CD14-positive monocyte (primary cell): ENCODE results near the gene ACSM5. TPM values are rescaled to one million over a fixed set of nuclear protein-coding genes. Genes with fewer than 3 reads are reported as not detected.

ENCODE experiments used
- DNase-seq, 3 donors: peaks; one replicate each; pipeline ENCODE4 v3.0.0-alpha.2; 2011 to 2022
- H2AFZ ChIP-seq: 2 replicates; pipeline ENCODE4 v1.6.0; 2012; ENCODE audit warnings: mild to moderate bottlenecking, low read depth, low read length, inconsistent platforms; ENCODE audit not compliant: insufficient read depth, poor library complexity, severe bottlenecking
- H3K27ac ChIP-seq, 2 donors: 1 replicate in 1 of 2; 2 replicates in 1 of 2; pipeline ENCODE4 v1.5.1; 2012 to 2013; ENCODE audit warnings: low read length in 2 of 2, control low read depth in 1 of 2, inconsistent platforms in 1 of 2, low read depth in 1 of 2, mild to moderate bottlenecking in 1 of 2
- H3K27me3 ChIP-seq, 2 donors: one replicate each; pipeline versions ENCODE4 v1.6.0 to v1.6.1; 2011 to 2013; ENCODE audit warnings: low read length in 2 of 2; ENCODE audit not compliant: control insufficient read depth in 2 of 2, insufficient read depth in 2 of 2
- H3K36me3 ChIP-seq, 2 donors: replicated peaks in 1 of 2; 1 replicate in 1 of 2; 2 replicates in 1 of 2; pipeline versions ENCODE4 v1.5.1 to v1.6.1; 2012 to 2013; ENCODE audit warnings: low read length in 2 of 2, control low read depth in 1 of 2, inconsistent platforms in 1 of 2, mild to moderate bottlenecking in 1 of 2; ENCODE audit not compliant: insufficient read depth in 2 of 2, control insufficient read depth in 1 of 2
- H3K4me1 ChIP-seq, 2 donors: 1 replicate in 1 of 2; 2 replicates in 1 of 2; pipeline versions ENCODE4 v1.5.1 to v1.6.1; 2012 to 2013; ENCODE audit warnings: low read length in 2 of 2, control low read depth in 1 of 2, inconsistent platforms in 1 of 2, mild to moderate bottlenecking in 1 of 2, moderate library complexity in 1 of 2; ENCODE audit not compliant: insufficient read depth in 2 of 2, control insufficient read depth in 1 of 2
- H3K4me2 ChIP-seq: replicated peaks from 2 replicates; pipeline ENCODE3; 2012; ENCODE audit warnings: low read length, moderate library complexity, mild to moderate bottlenecking; ENCODE audit not compliant: poor library complexity, severe bottlenecking; ENCODE audit errors: extremely low read depth
- H3K4me3 ChIP-seq, 3 experiments: fragments of 200-600 bp in 1 of 3; sonication (generic) in 1 of 3; replicated peaks in 1 of 3; 1 replicate in 2 of 3; 2 replicates in 1 of 3; pipeline ENCODE4 v1.5.1; 2011 to 2013; ENCODE audit warnings: low read length in 3 of 3, mild to moderate bottlenecking in 3 of 3, control low read depth in 2 of 3, low read depth in 2 of 3, inconsistent platforms in 1 of 3, moderate library complexity in 1 of 3
- H3K79me2 ChIP-seq: 2 replicates; pipeline ENCODE4 v1.6.0; 2012; ENCODE audit warnings: mild to moderate bottlenecking, control low read depth, inconsistent platforms, low read length, moderate library complexity; ENCODE audit not compliant: insufficient read depth
- H3K9ac ChIP-seq: 2 replicates; pipeline ENCODE4 v1.6.0; 2017; ENCODE audit warnings: low read length, mild to moderate bottlenecking; ENCODE audit not compliant: insufficient read depth, poor library complexity, severe bottlenecking
- H3K9me3 ChIP-seq, 2 donors: replicated peaks in 1 of 2; 1 replicate in 1 of 2; 2 replicates in 1 of 2; pipeline versions ENCODE4 v1.5.1 to v1.6.1; 2012 to 2013; ENCODE audit warnings: low read length in 2 of 2, control low read depth in 1 of 2; ENCODE audit not compliant: control insufficient read depth in 1 of 2, insufficient read depth in 1 of 2
- H4K20me1 ChIP-seq: 2 replicates; pipeline ENCODE4 v1.6.0; 2012; ENCODE audit warnings: mild to moderate bottlenecking, low read length, control low read depth, moderate library complexity; ENCODE audit not compliant: insufficient read depth
- H3K27ac Mint-ChIP-seq, 7 donors: one replicate each; pipeline ENCODE4 v1.8.0; 2020; ENCODE audit warnings: mild to moderate bottlenecking in 7 of 7, mixed read lengths in 7 of 7, moderate library complexity in 6 of 7, inconsistent platforms in 2 of 7
- H3K27me3 Mint-ChIP-seq, 3 donors: one replicate each; pipeline ENCODE4 v1.8.0; 2021 to 2022; ENCODE audit warnings: low read depth in 3 of 3, mild to moderate bottlenecking in 3 of 3, mixed read lengths in 3 of 3, moderate library complexity in 3 of 3, inconsistent platforms in 1 of 3
- H3K36me3 Mint-ChIP-seq, 2 donors: one replicate each; pipeline ENCODE4 v1.8.0; 2020; ENCODE audit warnings: mixed read lengths in 2 of 2, inconsistent platforms in 1 of 2, mild to moderate bottlenecking in 1 of 2
- H3K4me1 Mint-ChIP-seq: one replicate; pipeline ENCODE4 v1.8.0; 2020; ENCODE audit warnings: mild to moderate bottlenecking, mixed read lengths
- H3K4me3 Mint-ChIP-seq, 2 donors: one replicate each; pipeline ENCODE4 v1.8.0; 2020; ENCODE audit warnings: mild to moderate bottlenecking in 2 of 2, mixed read lengths in 2 of 2, moderate library complexity in 1 of 2
- H3K9me3 Mint-ChIP-seq, 7 donors: one replicate each; pipeline ENCODE4 v1.8.0; 2020 to 2022; ENCODE audit warnings: mixed read lengths in 7 of 7, mild to moderate bottlenecking in 6 of 7, moderate library complexity in 6 of 7, inconsistent platforms in 2 of 7
- WGBS: methylation state at CpG from one replicate; pipeline ENCODE4 v1.1.5; 2013; ENCODE audit warnings: missing lambda C conversion rate; ENCODE audit not compliant: insufficient coverage; 5-methylcytosine and 5-hydroxymethylcytosine counted together
- intact Hi-C, 2 donors: fragments of 100-400 bp; cut with micrococcal nuclease; formaldehyde crosslinking; loops; one replicate each; pipeline versions ENCODE4 v1.15.0 to v1.15.1; 2023
- polyA plus RNA-seq, 3 donors: library from polyadenylated mRNA; depleted of rRNA in 1 of 3; unstranded in 2 of 3; stranded (reverse) in 1 of 3; fragments of 300-500 nt in 2 of 3; fragments of >200 nt in 1 of 3; fragmentation: Illumina TruSeq in 2 of 3; gene quantifications; 1 replicate in 2 of 3; 2 replicates in 1 of 3; pipeline ENCODE4 v1.2.3, GENCODE V29; 2012 to 2021
- TF ChIP-seq, protein P1 (sequence below): fragments of 200-600 bp; IDR thresholded peaks from one replicate; pipeline ENCODE4 v1.8.0; 2022; ENCODE audit warnings: antibody characterized with exemption, mild to moderate bottlenecking

The ACSM5 gene
- polyA plus RNA-seq, 3 donors = 0.05 to 0.33 (median 0.24) TPM

DNA sequence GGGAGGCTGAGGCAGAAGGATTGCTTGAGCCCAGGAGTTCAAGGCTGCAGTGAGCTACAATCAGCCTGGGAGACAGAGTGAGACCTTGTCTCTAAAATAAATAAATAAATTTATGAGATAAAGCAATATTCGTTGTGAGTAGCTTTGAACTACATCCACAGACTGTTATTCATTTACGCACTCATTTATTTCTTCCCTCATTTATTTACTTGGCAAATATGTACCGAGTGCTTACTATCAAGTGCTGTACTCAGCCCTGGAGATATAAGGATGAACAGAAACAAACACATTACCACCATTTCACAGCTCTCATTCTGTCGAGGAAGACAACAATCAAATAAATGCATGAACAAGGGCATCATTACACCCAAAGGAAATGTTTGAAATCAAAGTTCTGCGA lies 32.2 kb upstream of the ACSM5 start:
- Histone ChIP-seq H3K4me3 (no peak overlapping the region), H3K4me1 (no peaks in the 10 kb centered on the region), H3K9me3 (no peaks in the 10 kb centered on the region), H3K4me2 (no peak overlapping the region), H2AFZ (no peak overlapping the region), H3K27me3 (no peaks in the 10 kb centered on the region), H4K20me1 (no peaks in the 10 kb centered on the region), H3K9ac (no peak overlapping the region), H3K79me2 (no peaks in the 10 kb centered on the region), H3K27ac (no peak overlapping the region), H3K36me3 (no peaks in the 10 kb centered on the region)
- 100% methylated on average over 1 of the region's 5 CpGs for WGBS
- TF ChIP-seq, protein P1, sequence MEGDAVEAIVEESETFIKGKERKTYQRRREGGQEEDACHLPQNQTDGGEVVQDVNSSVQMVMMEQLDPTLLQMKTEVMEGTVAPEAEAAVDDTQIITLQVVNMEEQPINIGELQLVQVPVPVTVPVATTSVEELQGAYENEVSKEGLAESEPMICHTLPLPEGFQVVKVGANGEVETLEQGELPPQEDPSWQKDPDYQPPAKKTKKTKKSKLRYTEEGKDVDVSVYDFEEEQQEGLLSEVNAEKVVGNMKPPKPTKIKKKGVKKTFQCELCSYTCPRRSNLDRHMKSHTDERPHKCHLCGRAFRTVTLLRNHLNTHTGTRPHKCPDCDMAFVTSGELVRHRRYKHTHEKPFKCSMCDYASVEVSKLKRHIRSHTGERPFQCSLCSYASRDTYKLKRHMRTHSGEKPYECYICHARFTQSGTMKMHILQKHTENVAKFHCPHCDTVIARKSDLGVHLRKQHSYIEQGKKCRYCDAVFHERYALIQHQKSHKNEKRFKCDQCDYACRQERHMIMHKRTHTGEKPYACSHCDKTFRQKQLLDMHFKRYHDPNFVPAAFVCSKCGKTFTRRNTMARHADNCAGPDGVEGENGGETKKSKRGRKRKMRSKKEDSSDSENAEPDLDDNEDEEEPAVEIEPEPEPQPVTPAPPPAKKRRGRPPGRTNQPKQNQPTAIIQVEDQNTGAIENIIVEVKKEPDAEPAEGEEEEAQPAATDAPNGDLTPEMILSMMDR = no peak
- DNase-seq = no peak
- no peak overlapping the region for H3K27ac Mint-ChIP-seq
- intact Hi-C loops = no loop called here
- no peaks in the 10 kb centered on the region for H3K9me3 Mint-ChIP-seq
- H3K4me1 Mint-ChIP-seq = no peaks in the 10 kb centered on the region
- peaks cover 0 to 16% (median 4%) of the 10 kb centered on the region in 3 donors for H3K27me3 Mint-ChIP-seq
- no peaks in the 10 kb centered on the region for H3K36me3 Mint-ChIP-seq
- no peak overlapping the region for H3K4me3 Mint-ChIP-seq

DNA sequence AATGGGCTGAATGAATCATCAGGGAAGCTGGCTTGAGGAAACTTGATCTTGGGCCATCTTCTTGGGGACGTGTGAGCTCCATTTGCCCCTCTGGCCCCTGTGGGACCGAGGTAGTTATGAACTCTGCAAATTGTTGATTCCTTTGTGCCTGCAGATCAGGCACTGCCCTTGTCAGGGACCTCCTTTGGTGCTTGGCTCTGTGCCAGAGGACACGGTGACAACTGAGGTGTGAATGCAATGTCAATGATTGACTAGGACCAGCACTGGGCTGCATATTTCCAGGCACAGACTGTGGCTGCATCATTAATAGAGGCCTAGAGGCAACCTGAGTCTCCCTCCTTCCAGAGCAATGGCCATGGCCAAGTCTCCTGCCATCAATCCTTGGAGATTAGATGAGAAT lies 28.6 kb upstream of the ACSM5 start:
- intact Hi-C loops = loop anchor here (10.0 kb wide), 1 partner anchor 476 kb away; no protein-coding TSS in a partner anchor
- Histone ChIP-seq H3K4me1 (no peaks in the 10 kb centered on the region), H3K9ac (no peak overlapping the region), H2AFZ (no peak overlapping the region), H3K4me2 (no peak overlapping the region), H3K79me2 (no peaks in the 10 kb centered on the region), H3K27ac (no peak overlapping the region), H3K36me3 (no peaks in the 10 kb centered on the region), H3K27me3 (no peaks in the 10 kb centered on the region), H3K4me3 (no peak overlapping the region), H4K20me1 (no peaks in the 10 kb centered on the region), H3K9me3 (no peaks in the 10 kb centered on the region)
- Mint-ChIP-seq H3K4me1 (no peaks in the 10 kb centered on the region), H3K36me3 (no peaks in the 10 kb centered on the region), H3K9me3 (no peaks in the 10 kb centered on the region), H3K27ac (no peak overlapping the region), H3K4me3 (no peak overlapping the region), H3K27me3 (peaks cover 0 to 20% (median 0%) of the 10 kb centered on the region in 3 donors)
- WGBS = 85% methylated on average over 3 of the region's 3 CpGs
- DNase-seq = no peak
- TF ChIP-seq, protein P1 = no peak
